HCT116 (cell line): Measurements from ENCODE around the gene OR9Q2. TPM values are rescaled to one million over a fixed set of nuclear protein-coding genes. Genes with fewer than 3 reads are reported as not detected.

Experiments used
- ATAC-seq: fragments of 200-7000 bp; cut with Tn5 transposase; 2 replicates; pipeline ENCODE4 v1.9.1; 2020; ENCODE audit warnings: mild to moderate bottlenecking, moderate library complexity
- BruUV-seq: library from RNA; stranded (reverse); fragments of 400-500 nt; replicated peaks from 2 replicates; lab custom pipeline; 2021; lab: Mats Ljungman, UMichigan
- CTCF ChIA-PET: fragments of 300-600 bp; sonication (Branson Sonifier 250); formaldehyde crosslinking; loops from one replicate; lab custom pipeline; 2021; ENCODE audit warnings: antibody characterized with exemption; lab: Charles Lee
- POLR2A ChIA-PET: fragments of 300-600, 350-600 bp; sonication (Branson Sonifier 250); formaldehyde crosslinking; loops from one replicate; lab custom pipeline; 2021; ENCODE audit warnings: antibody characterized with exemption; lab: Charles Lee
- RAD21 ChIA-PET, 2 experiments: fragments of 300-600 bp; sonication (Branson Sonifier 250); formaldehyde crosslinking; loops; one replicate each; lab custom pipeline; 2023; ENCODE audit warnings: low total read pairs in 2 of 2; ENCODE audit not compliant: uncharacterized antibody in 2 of 2, unreplicated experiment in 2 of 2, low non-redundant PET in 1 of 2; lab: Charles Lee
- DNase-seq: peaks from one replicate; pipeline ENCODE4 v3.0.0-alpha.2; 2010; ENCODE audit warnings: low read depth, low spot score
- H2AFZ ChIP-seq: fragments of 200-600 bp; shearing (Covaris generic), sonication (generic); 2 replicates; pipeline ENCODE4 v1.6.1; 2017; ENCODE audit warnings: low read depth, mixed run types, mixed read lengths, antibody characterized with exemption, low read length; ENCODE audit not compliant: poor library complexity, severe bottlenecking
- H3K27ac ChIP-seq: 2 replicates; pipeline ENCODE4 v1.5.1; 2012; ENCODE audit warnings: low read depth, low read length
- H3K27me3 ChIP-seq: fragments of 200-600 bp; sonication (generic); 2 replicates; pipeline ENCODE4 v1.6.1; 2016; ENCODE audit warnings: mixed run types, low read length, mixed read lengths; ENCODE audit not compliant: insufficient read depth
- H3K36me3 ChIP-seq, 2 experiments: fragments of 200-500 bp in 1 of 2; fragments of 200-600 bp in 1 of 2; sonication (Bioruptor generic) in 1 of 2; sonication (generic) in 1 of 2; 2 replicates each; pipeline versions ENCODE4 v1.5.1 to v1.6.1; 2014 to 2016; ENCODE audit warnings: low read length in 2 of 2, inconsistent platforms in 1 of 2, mixed read lengths in 1 of 2, mixed run types in 1 of 2; ENCODE audit not compliant: insufficient read depth in 2 of 2, control insufficient read depth in 1 of 2
- H3K4me1 ChIP-seq, 2 experiments: fragments of 200-600 bp in 1 of 2; sonication (generic) in 1 of 2; 2 replicates each; pipeline versions ENCODE4 v1.5.1 to v1.6.1; 2012 to 2017; ENCODE audit warnings: low read length in 2 of 2, inconsistent platforms in 1 of 2, mild to moderate bottlenecking in 1 of 2, mixed read lengths in 1 of 2, mixed run types in 1 of 2, moderate library complexity in 1 of 2; ENCODE audit not compliant: insufficient read depth in 2 of 2, control insufficient read depth in 1 of 2
- H3K4me2 ChIP-seq: fragments of 200-600 bp; sonication (generic); 2 replicates; pipeline ENCODE4 v1.6.1; 2017; ENCODE audit warnings: mixed run types, low read length, mixed read lengths
- H3K4me3 ChIP-seq, 2 experiments: fragments of 200-600 bp in 1 of 2; sonication (generic) in 1 of 2; replicated peaks in 1 of 2; 2 replicates each; pipeline ENCODE4 v1.5.1; 2011 to 2016; ENCODE audit warnings: low read length in 2 of 2, control low read depth in 1 of 2, low read depth in 1 of 2, mild to moderate bottlenecking in 1 of 2, mixed read lengths in 1 of 2, mixed run types in 1 of 2
- H3K79me2 ChIP-seq: fragments of 200-600 bp; sonication (generic); 2 replicates; pipeline ENCODE4 v1.6.1; 2017; ENCODE audit warnings: mild to moderate bottlenecking, mixed run types, low read length, moderate library complexity, mixed read lengths; ENCODE audit not compliant: insufficient read depth
- H3K9ac ChIP-seq: fragments of 200-600 bp; sonication (generic); 2 replicates; pipeline ENCODE4 v1.6.1; 2016; ENCODE audit warnings: low read length, mixed read lengths
- H3K9me2 ChIP-seq: fragments of 200-600 bp; sonication (generic), shearing (Covaris generic); 2 replicates; pipeline ENCODE4 v1.6.1; 2017; ENCODE audit warnings: mixed run types, mild to moderate bottlenecking, moderate library complexity; ENCODE audit not compliant: insufficient read depth
- H3K9me3 ChIP-seq, 2 experiments: fragments of 200-500 bp in 1 of 2; fragments of 200-600 bp in 1 of 2; sonication (Bioruptor generic) in 1 of 2; sonication (generic) in 1 of 2; 2 replicates each; pipeline ENCODE4 v1.6.1; 2014 to 2017; ENCODE audit warnings: low read length in 2 of 2, mixed read lengths in 2 of 2, inconsistent platforms in 1 of 2, low read depth in 1 of 2, mild to moderate bottlenecking in 1 of 2, mixed run types in 1 of 2, moderate library complexity in 1 of 2; ENCODE audit not compliant: control insufficient read depth in 1 of 2, insufficient read depth in 1 of 2
- H4K20me1 ChIP-seq: fragments of 200-600 bp; sonication (generic), shearing (Covaris generic); 2 replicates; pipeline ENCODE4 v1.6.1; 2017; ENCODE audit warnings: mixed run types, mild to moderate bottlenecking, moderate library complexity; ENCODE audit not compliant: insufficient read depth
- ATF3 ChIP-seq: IDR thresholded peaks from 2 replicates; pipeline ENCODE4 v1.6.1; 2012
- CEBPB ChIP-seq: IDR thresholded peaks from 2 replicates; pipeline ENCODE4 v1.6.1; 2012; ENCODE audit warnings: low read depth
- CTCF ChIP-seq, 3 experiments: fragments of 200-600 bp in 1 of 3; sonication (generic) in 1 of 3; IDR thresholded peaks in 2 of 3; conservative IDR thresholded peaks in 1 of 3; 2 replicates each; pipeline ENCODE4 v1.5.1; 2012 to 2017; ENCODE audit warnings: low read depth in 2 of 3, low read length in 2 of 3, antibody characterized with exemption in 1 of 3, borderline replicate concordance in 1 of 3, control low read depth in 1 of 3, mild to moderate bottlenecking in 1 of 3, mixed read lengths in 1 of 3, mixed run types in 1 of 3, moderate library complexity in 1 of 3; ENCODE audit not compliant: insufficient read depth in 1 of 3
- EGR1 ChIP-seq: IDR thresholded peaks from 2 replicates; pipeline ENCODE4 v1.6.1; 2012; ENCODE audit warnings: low read depth
- ELF1 ChIP-seq: IDR thresholded peaks from 2 replicates; pipeline ENCODE4 v1.6.1; 2012; ENCODE audit warnings: low read depth, borderline replicate concordance
- EZH2 ChIP-seq: fragments of 200-600 bp; sonication (generic); IDR thresholded peaks from 2 replicates; pipeline ENCODE4 v1.6.1; 2017; ENCODE audit warnings: antibody characterized with exemption, mixed run types
- FOSL1 ChIP-seq: IDR thresholded peaks from 2 replicates; pipeline ENCODE4 v1.6.1; 2012; ENCODE audit warnings: low read depth
- JUND ChIP-seq: IDR thresholded peaks from 2 replicates; pipeline ENCODE4 v1.6.1; 2012
- MAX ChIP-seq: IDR thresholded peaks from 2 replicates; pipeline ENCODE4 v1.6.1; 2012
- POLR2A ChIP-seq: IDR thresholded peaks from 2 replicates; pipeline ENCODE4 v1.7.0; 2011; ENCODE audit warnings: borderline replicate concordance; ENCODE audit not compliant: insufficient read depth, insufficient read length; ENCODE audit errors: extremely low read depth
- POLR2AphosphoS5 ChIP-seq: IDR thresholded peaks from 2 replicates; pipeline ENCODE4 v1.6.1; 2011; ENCODE audit warnings: mild to moderate bottlenecking, low read depth, low read length, moderate library complexity
- RAD21 ChIP-seq: IDR thresholded peaks from 2 replicates; pipeline ENCODE4 v1.6.1; 2012; ENCODE audit warnings: low read depth, mild to moderate bottlenecking
- REST ChIP-seq: IDR thresholded peaks from 2 replicates; pipeline ENCODE4 v1.6.1; 2012; ENCODE audit warnings: low read depth
- SIN3A ChIP-seq: IDR thresholded peaks from 2 replicates; pipeline ENCODE4 v1.6.1; 2012; ENCODE audit warnings: low read depth
- SP1 ChIP-seq: IDR thresholded peaks from 2 replicates; pipeline ENCODE4 v1.6.1; 2012; ENCODE audit warnings: low read depth
- SRF ChIP-seq: IDR thresholded peaks from 2 replicates; pipeline ENCODE4 v1.6.1; 2012; ENCODE audit warnings: low read depth
- TCF7L2 ChIP-seq: IDR thresholded peaks from 2 replicates; pipeline ENCODE4 v1.7.0; 2011; ENCODE audit warnings: borderline replicate concordance, inconsistent platforms; ENCODE audit not compliant: insufficient read depth, insufficient read length; ENCODE audit errors: extremely low read depth
- YY1 ChIP-seq: IDR thresholded peaks from 2 replicates; pipeline ENCODE4 v1.6.1; 2011; ENCODE audit warnings: low read length, low read depth, moderate library complexity, mild to moderate bottlenecking; ENCODE audit not compliant: insufficient replicate concordance; ENCODE audit errors: extremely low read depth
- ZBTB33 ChIP-seq: IDR thresholded peaks from 2 replicates; pipeline ENCODE4 v1.6.1; 2011; ENCODE audit warnings: mild to moderate bottlenecking, low read length, moderate library complexity; ENCODE audit not compliant: insufficient replicate concordance; ENCODE audit errors: extremely low read depth
- ZNF274 ChIP-seq: fragments of 200-500 bp; sonication (Bioruptor generic); IDR thresholded peaks from 2 replicates; pipeline ENCODE4 v1.6.1; 2014; ENCODE audit warnings: mild to moderate bottlenecking, low read depth, low read length, inconsistent platforms
- intact Hi-C: fragments of 100-400 bp; cut with micrococcal nuclease; formaldehyde crosslinking; loops from 2 replicates; pipeline ENCODE4 v1.10.0; 2022
- total RNA-seq: library from RNA; stranded (reverse); gene quantifications from one replicate; pipeline ENCODE4 v1.2.1, GENCODE V29; 2021; ENCODE audit not compliant: unreplicated experiment

The OR9Q2 gene
- total RNA-seq, 1 experiment from 2014 or later: not detected

GRCh38 chr11:58222721-58223120 is 33.9 kb downstream of the OR9Q2 start:
- Histone ChIP-seq H3K4me3 (no peak overlapping the region), H4K20me1 (no peaks in the 10 kb centered on the region), H2AFZ (no peak overlapping the region), H3K4me1 (no peaks in the 10 kb centered on the region), H3K79me2 (no peaks in the 10 kb centered on the region), H3K9me2 (no peaks in the 10 kb centered on the region), H3K36me3 (no peaks in the 10 kb centered on the region), H3K9ac (no peak overlapping the region), H3K9me3 (no peaks in the 10 kb centered on the region), H3K27me3 (no peaks in the 10 kb centered on the region), H3K27ac (no peak overlapping the region), H3K4me2 (no peak overlapping the region)
- ChIA-PET CTCF (no interaction called here), RAD21 (no interaction called here), POLR2A (no interaction called here)
- intact Hi-C loops: no loop called here
- TF ChIP-seq ZNF274 (no peak), POLR2AphosphoS5 (no peak), EGR1 (no peak), ELF1 (no peak), EZH2 (no peak), ATF3 (no peak), SRF (no peak), JUND (no peak), TCF7L2 (no peak), POLR2A (no peak), SP1 (no peak), YY1 (no peak), RAD21 (no peak), CTCF (IDR thresholded peaks at IDR 0.05 in 2 of 3, conservative IDR thresholded peaks at IDR 0.05 in 1 of 3; ENCODE audit: borderline replicate concordance in 1 of 3, insufficient read depth in 1 of 3, low read depth in 2 of 3, low read length in 2 of 3) (no peak), ZBTB33 (no peak), REST (no peak), MAX (no peak), FOSL1 (no peak), SIN3A (no peak), CEBPB (no peak)
- no TSS peak for BruUV-seq
- ATAC-seq (no peak), DNase-seq (no peak)
